DND-41 (cell line): Measurements from ENCODE around the gene CCL3.

Source experiments
- ATAC-seq: fragments of 200-7000 bp; cut with Tn5 transposase; 3 replicates; pipeline ENCODE4 v1.9.1; 2021; ENCODE audit warnings: low read depth; ENCODE audit not compliant: insufficient read depth
- DNase-seq: peaks from one replicate; pipeline ENCODE4 v3.0.0-alpha.2; 2020
- H2AFZ ChIP-seq: 2 replicates; pipeline ENCODE4 v1.6.0; 2012; ENCODE audit warnings: low read depth, low read length
- H3K27ac ChIP-seq: 2 replicates; pipeline ENCODE4 v1.5.1; 2012; ENCODE audit warnings: low read length, inconsistent platforms
- H3K27me3 ChIP-seq: fragments of 200-600 bp; sonication (generic); 2 replicates; pipeline ENCODE4 v1.6.0; 2012; ENCODE audit warnings: low read length, mild to moderate bottlenecking, inconsistent platforms; ENCODE audit not compliant: insufficient read depth, poor library complexity
- H3K36me3 ChIP-seq: 2 replicates; pipeline ENCODE4 v1.5.1; 2012; ENCODE audit warnings: low read length, inconsistent platforms; ENCODE audit not compliant: insufficient read depth
- H3K4me1 ChIP-seq: 2 replicates; pipeline ENCODE4 v1.5.1; 2012; ENCODE audit warnings: mild to moderate bottlenecking, low read length; ENCODE audit not compliant: insufficient read depth
- H3K4me2 ChIP-seq: 2 replicates; pipeline ENCODE4 v1.6.0; 2012; ENCODE audit warnings: mild to moderate bottlenecking, moderate library complexity, low read length, inconsistent platforms; ENCODE audit not compliant: insufficient read depth
- H3K4me3 ChIP-seq, 2 experiments: fragments of 200-600 bp in 1 of 2; shearing (Covaris generic) in 1 of 2; 2 replicates each; pipeline ENCODE4 v1.5.1; 2012 to 2016; ENCODE audit warnings: inconsistent platforms in 2 of 2, low read length in 2 of 2, mild to moderate bottlenecking in 2 of 2, low read depth in 1 of 2, moderate library complexity in 1 of 2
- H3K79me2 ChIP-seq: 2 replicates; pipeline ENCODE4 v1.6.0; 2012; ENCODE audit warnings: low read length, inconsistent platforms; ENCODE audit not compliant: insufficient read depth
- H3K9ac ChIP-seq: 2 replicates; pipeline ENCODE4 v1.6.0; 2012; ENCODE audit warnings: low read depth, mild to moderate bottlenecking, inconsistent platforms, low read length, moderate library complexity
- H3K9me3 ChIP-seq: 2 replicates; pipeline ENCODE4 v1.5.1; 2012; ENCODE audit warnings: low read length, moderate library complexity, mild to moderate bottlenecking, inconsistent platforms; ENCODE audit not compliant: insufficient read depth, severe bottlenecking
- H4K20me1 ChIP-seq: 2 replicates; pipeline ENCODE4 v1.6.0; 2012; ENCODE audit warnings: low read length; ENCODE audit not compliant: insufficient read depth
- CTCF ChIP-seq: IDR thresholded peaks from 2 replicates; pipeline ENCODE4 v1.5.1; 2012; ENCODE audit warnings: borderline replicate concordance, low read length, moderate library complexity, mild to moderate bottlenecking; ENCODE audit not compliant: poor library complexity, severe bottlenecking; ENCODE audit errors: extremely low read depth
- EZH2 ChIP-seq: IDR thresholded peaks from 3 replicates; pipeline ENCODE4 v1.6.1; 2012; ENCODE audit warnings: borderline replicate concordance, low read depth, mild to moderate bottlenecking, moderate library complexity, low read length, inconsistent platforms; ENCODE audit not compliant: severe bottlenecking

The CCL3 gene

GRCh38 chr17:36057911-36058310 lies 32.0 kb downstream of the CCL3 start:
- H3K4me1 ChIP-seq = no peaks in the 10 kb centered on the region
- no peaks in the 10 kb centered on the region for H3K79me2 ChIP-seq
- no peak overlapping the region for H3K9ac ChIP-seq
- no peaks in the 10 kb centered on the region for H3K36me3 ChIP-seq
- no peak overlapping the region for H3K27ac ChIP-seq
- H3K27me3 ChIP-seq = no peaks in the 10 kb centered on the region
- H2AFZ ChIP-seq = no peak overlapping the region
- DNase-seq (no peak), ATAC-seq (no peak)
- no peaks in the 10 kb centered on the region for H4K20me1 ChIP-seq
- no peak overlapping the region for H3K4me3 ChIP-seq
- TF ChIP-seq EZH2 (no peak), CTCF (no peak)
- no peaks in the 10 kb centered on the region for H3K9me3 ChIP-seq
- no peak overlapping the region for H3K4me2 ChIP-seq

- no peak for TF ChIP-seq CTCF
- no peak for TF ChIP-seq EZH2
- no peak overlapping the region for H3K4me2 ChIP-seq
Measured at GRCh38 chr17:36055921-36056520, 33.9 kb downstream of the CCL3 start.

GRCh38 chr17:36055171-36055570 lies 34.8 kb downstream of the CCL3 start:
- no peak for TF ChIP-seq EZH2
- no peak for ATAC-seq
- H3K4me2 ChIP-seq = no peak overlapping the region

More at GRCh38 chr17:36055921-36056520, 33.9 kb downstream of the CCL3 start:
- H3K27ac ChIP-seq = no peak overlapping the region
- DNase-seq (no peak), ATAC-seq (no peak)
- no peaks in the 10 kb centered on the region for H4K20me1 ChIP-seq
- no peaks in the 10 kb centered on the region for H3K27me3 ChIP-seq
- H3K36me3 ChIP-seq = no peaks in the 10 kb centered on the region
- H3K79me2 ChIP-seq = no peaks in the 10 kb centered on the region
- H3K9ac ChIP-seq = no peak overlapping the region
- H3K9me3 ChIP-seq = no peaks in the 10 kb centered on the region
- no peak overlapping the region for H2AFZ ChIP-seq
- no peak overlapping the region for H3K4me3 ChIP-seq
- no peaks in the 10 kb centered on the region for H3K4me1 ChIP-seq

GRCh38 chr17:36049643-36050042 lies 40.3 kb downstream of the CCL3 start:
- Histone ChIP-seq H3K79me2 (no peaks in the 10 kb centered on the region), H3K27me3 (no peaks in the 10 kb centered on the region), H3K36me3 (no peaks in the 10 kb centered on the region), H4K20me1 (no peaks in the 10 kb centered on the region), H2AFZ (no peak overlapping the region), H3K27ac (no peak overlapping the region), H3K9ac (no peak overlapping the region), H3K4me3 (no peak overlapping the region), H3K9me3 (peaks cover 17% of the 10 kb centered on the region), H3K4me2 (no peak overlapping the region), H3K4me1 (no peaks in the 10 kb centered on the region)
- DNase-seq (no peak), ATAC-seq (no peak)
- TF ChIP-seq EZH2 (no peak), CTCF (no peak)

More at GRCh38 chr17:36055171-36055570, 34.8 kb downstream of the CCL3 start:
- no peak overlapping the region for H3K4me3 ChIP-seq
- no peak overlapping the region for H3K27ac ChIP-seq
- no peaks in the 10 kb centered on the region for H4K20me1 ChIP-seq
- H3K36me3 ChIP-seq = no peaks in the 10 kb centered on the region
- H3K79me2 ChIP-seq = no peaks in the 10 kb centered on the region
- no peak overlapping the region for H2AFZ ChIP-seq
- H3K9me3 ChIP-seq = peaks cover under 1% of the 10 kb centered on the region
- H3K4me1 ChIP-seq = no peaks in the 10 kb centered on the region
- H3K27me3 ChIP-seq = no peaks in the 10 kb centered on the region
- no peak for DNase-seq
- no peak overlapping the region for H3K9ac ChIP-seq
